Neural cell (in vitro differentiated cells): ENCODE data around the gene MKKS. TPM values are rescaled to one million over a fixed set of nuclear protein-coding genes. Genes with fewer than 3 reads are reported as not detected.

Experiments used
- H2AFZ ChIP-seq: fragments of 200-600, 300-800 bp; sonication (generic), shearing (Covaris generic); 2 replicates; pipeline ENCODE4 v1.6.0; 2014; ENCODE audit warnings: low read depth, mild to moderate bottlenecking, antibody characterized with exemption, low read length, moderate library complexity
- H3F3A ChIP-seq: fragments of 200-600 bp; shearing (Covaris generic); 2 replicates; pipeline ENCODE4 v1.6.1; 2016; ENCODE audit warnings: mild to moderate bottlenecking, moderate library complexity, mixed read lengths, antibody characterized with exemption, low read length; ENCODE audit not compliant: insufficient read depth, poor library complexity, severe bottlenecking
- H3K27ac ChIP-seq: fragments of 200-600, 300-800 bp; sonication (generic), shearing (Covaris generic); 2 replicates; pipeline ENCODE4 v1.5.1; 2014; ENCODE audit warnings: mild to moderate bottlenecking, low read length, moderate library complexity
- H3K27me3 ChIP-seq: fragments of 300-800, 200-600 bp; sonication (generic), shearing (Covaris generic); 2 replicates; pipeline ENCODE4 v1.6.0; 2014; ENCODE audit warnings: mild to moderate bottlenecking, low read depth, low read length, moderate library complexity; ENCODE audit not compliant: insufficient read depth
- H3K36me3 ChIP-seq: fragments of 300-800, 200-600 bp; sonication (generic), shearing (Covaris generic); 2 replicates; pipeline ENCODE4 v1.5.1; 2014; ENCODE audit warnings: mild to moderate bottlenecking, antibody characterized with exemption, low read length, moderate library complexity; ENCODE audit not compliant: insufficient read depth
- H3K4me2 ChIP-seq: fragments of 300-800, 200-600 bp; sonication (generic), shearing (Covaris generic); 2 replicates; pipeline ENCODE4 v1.6.0; 2014; ENCODE audit warnings: mild to moderate bottlenecking, low read length
- H3K4me3 ChIP-seq: fragments of 300-800, 200-600 bp; sonication (generic), shearing (Covaris generic); 2 replicates; pipeline ENCODE4 v1.5.1; 2014; ENCODE audit warnings: mild to moderate bottlenecking, low read length, moderate library complexity
- H3K79me2 ChIP-seq: fragments of 200-600 bp; shearing (Covaris generic); replicated peaks from 2 replicates; pipeline ENCODE4 v1.6.0; 2014; ENCODE audit warnings: mild to moderate bottlenecking, low read length, moderate library complexity; ENCODE audit not compliant: insufficient read depth
- H3K9ac ChIP-seq: fragments of 300-800, 200-600 bp; sonication (generic), shearing (Covaris generic); 2 replicates; pipeline ENCODE4 v1.6.1; 2016; ENCODE audit warnings: mild to moderate bottlenecking, low read length, mixed read lengths
- H3K9me2 ChIP-seq: fragments of 200-600 bp; shearing (Covaris generic); 2 replicates; pipeline ENCODE4 v1.6.1; 2016; ENCODE audit warnings: mild to moderate bottlenecking, low read length, mixed read lengths; ENCODE audit not compliant: insufficient read depth
- H3K9me3 ChIP-seq: fragments of 200-600, 300-800 bp; sonication (generic), shearing (Covaris generic); 2 replicates; pipeline ENCODE4 v1.6.1; 2016; ENCODE audit warnings: mild to moderate bottlenecking, mixed run types, low read length, moderate library complexity, mixed read lengths
- H4K20me1 ChIP-seq: fragments of 200-600 bp; shearing (Covaris generic); 2 replicates; pipeline ENCODE4 v1.6.1; 2016; ENCODE audit warnings: mild to moderate bottlenecking, mixed run types; ENCODE audit not compliant: insufficient read depth
- EP300 ChIP-seq: fragments of 450-650 bp; conservative IDR thresholded peaks from 2 replicates; pipeline ENCODE4 v1.6.1; 2014; ENCODE audit warnings: antibody characterized with exemption, mild to moderate bottlenecking, moderate library complexity; ENCODE audit not compliant: poor library complexity, severe bottlenecking
- EZH2 ChIP-seq: fragments of 200-600, 300-800 bp; shearing (Covaris generic), sonication (generic); IDR thresholded peaks from 2 replicates; pipeline ENCODE4 v1.6.1; 2014; ENCODE audit warnings: antibody characterized with exemption, low read length, borderline replicate concordance, mild to moderate bottlenecking; ENCODE audit not compliant: insufficient read depth, poor library complexity, severe bottlenecking
- MXI1 ChIP-seq: fragments of 450-650 bp; conservative IDR thresholded peaks from 2 replicates; pipeline ENCODE4 v1.6.1; 2014; ENCODE audit warnings: antibody characterized with exemption, mild to moderate bottlenecking; ENCODE audit not compliant: poor library complexity, severe bottlenecking
- POLR2AphosphoS5 ChIP-seq: IDR thresholded peaks from 2 replicates; pipeline ENCODE4 v1.6.1; 2012
- RAD21 ChIP-seq: fragments of 450-650 bp; conservative IDR thresholded peaks from 2 replicates; pipeline ENCODE4 v1.6.1; 2014; ENCODE audit warnings: antibody characterized with exemption, mild to moderate bottlenecking, moderate library complexity
- SMC3 ChIP-seq: fragments of 450-650 bp; conservative IDR thresholded peaks from 2 replicates; pipeline ENCODE4 v1.6.1; 2014; ENCODE audit warnings: antibody characterized with exemption, mild to moderate bottlenecking, moderate library complexity; ENCODE audit not compliant: poor library complexity
- TAF1 ChIP-seq: IDR thresholded peaks from 2 replicates; pipeline ENCODE4 v1.6.1; 2012; ENCODE audit warnings: low read depth
- polyA plus RNA-seq: library from polyadenylated mRNA; depleted of rRNA; stranded (reverse); fragments of >200 nt; gene quantifications from 2 replicates; pipeline ENCODE4 v1.2.3, GENCODE V29; 2014
- TF ChIP-seq, protein P1 (sequence below): fragments of 450-650 bp; IDR thresholded peaks from 2 replicates; pipeline ENCODE4 v1.5.1; 2014; ENCODE audit warnings: antibody characterized with exemption, mild to moderate bottlenecking, moderate library complexity; ENCODE audit not compliant: poor library complexity, severe bottlenecking
- TF ChIP-seq, protein P2 (sequence below): IDR thresholded peaks from 2 replicates; pipeline ENCODE4 v1.6.1; 2012; ENCODE audit warnings: borderline replicate concordance

The MKKS gene
- polyA plus RNA-seq, 1 donor from 2014 or later, result 28.0 TPM

DNA sequence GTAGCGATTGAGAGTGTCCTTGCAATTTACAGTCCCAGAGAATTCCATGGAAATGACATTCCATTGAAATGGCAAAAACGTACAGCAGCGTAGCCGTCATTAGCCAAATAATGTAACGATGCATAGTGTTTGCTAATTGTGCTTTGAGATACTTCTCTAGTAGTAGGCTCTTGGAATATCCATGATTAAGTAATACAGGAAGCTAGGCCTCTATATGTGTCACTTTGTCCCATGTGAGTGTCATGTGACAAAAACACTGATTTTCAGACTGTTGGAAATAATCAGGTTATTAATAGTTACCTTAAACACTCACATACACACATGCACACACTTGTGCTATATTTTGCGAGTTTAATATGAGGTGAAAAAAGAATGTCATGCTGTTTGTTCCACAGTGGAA, 36.3 kb upstream of the MKKS start:
- Histone ChIP-seq H3K27me3 (no peaks in the 10 kb centered on the region), H2AFZ (no peak overlapping the region), H3K79me2 (no peaks in the 10 kb centered on the region), H3K9me2 (no peaks in the 10 kb centered on the region), H3K36me3 (no peaks in the 10 kb centered on the region), H3K9me3 (no peaks in the 10 kb centered on the region), H3K4me2 (no peak overlapping the region), H4K20me1 (no peaks in the 10 kb centered on the region), H3K4me3 (no peak overlapping the region), H3K27ac (no peak overlapping the region), H3K9ac (no peak overlapping the region), H3F3A (no peaks in the 10 kb centered on the region)
- TF ChIP-seq MXI1 (no peak), TAF1 (no peak), SMC3 (no peak), POLR2AphosphoS5 (no peak)

DNA sequence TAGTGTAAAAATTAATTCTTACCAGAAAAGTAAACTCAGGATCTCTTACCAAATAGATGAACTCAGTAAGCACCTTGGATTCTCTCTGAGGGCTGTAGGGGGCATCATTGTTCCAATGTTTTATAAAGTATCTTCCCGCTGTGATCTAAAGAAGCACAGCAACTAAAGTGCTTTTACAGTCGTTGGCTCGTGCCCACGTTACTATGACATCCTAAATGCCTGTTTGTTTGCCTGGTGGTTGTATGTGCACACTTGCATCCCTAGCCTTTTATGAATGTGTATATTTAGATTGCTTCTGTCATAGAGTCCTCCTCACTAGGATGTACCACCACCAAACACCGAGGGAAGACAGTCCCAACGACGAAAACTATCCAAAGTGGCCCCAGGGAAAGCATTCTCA, 35.6 kb upstream of the MKKS start:
- Histone ChIP-seq H3K9ac (no peak overlapping the region), H3K79me2 (no peaks in the 10 kb centered on the region), H4K20me1 (no peaks in the 10 kb centered on the region), H3K36me3 (no peaks in the 10 kb centered on the region), H3F3A (no peaks in the 10 kb centered on the region), H2AFZ (no peak overlapping the region), H3K27me3 (no peaks in the 10 kb centered on the region), H3K4me2 (no peak overlapping the region), H3K27ac (no peak overlapping the region), H3K9me2 (no peaks in the 10 kb centered on the region), H3K4me3 (no peak overlapping the region), H3K9me3 (no peaks in the 10 kb centered on the region)
- TF ChIP-seq TAF1 (no peak), SMC3 (peak; percentile 54), EP300 (no peak), MXI1 (no peak), RAD21 (peak; percentile 61), EZH2 (no peak), POLR2AphosphoS5 (no peak)
- TF ChIP-seq, protein P1, sequence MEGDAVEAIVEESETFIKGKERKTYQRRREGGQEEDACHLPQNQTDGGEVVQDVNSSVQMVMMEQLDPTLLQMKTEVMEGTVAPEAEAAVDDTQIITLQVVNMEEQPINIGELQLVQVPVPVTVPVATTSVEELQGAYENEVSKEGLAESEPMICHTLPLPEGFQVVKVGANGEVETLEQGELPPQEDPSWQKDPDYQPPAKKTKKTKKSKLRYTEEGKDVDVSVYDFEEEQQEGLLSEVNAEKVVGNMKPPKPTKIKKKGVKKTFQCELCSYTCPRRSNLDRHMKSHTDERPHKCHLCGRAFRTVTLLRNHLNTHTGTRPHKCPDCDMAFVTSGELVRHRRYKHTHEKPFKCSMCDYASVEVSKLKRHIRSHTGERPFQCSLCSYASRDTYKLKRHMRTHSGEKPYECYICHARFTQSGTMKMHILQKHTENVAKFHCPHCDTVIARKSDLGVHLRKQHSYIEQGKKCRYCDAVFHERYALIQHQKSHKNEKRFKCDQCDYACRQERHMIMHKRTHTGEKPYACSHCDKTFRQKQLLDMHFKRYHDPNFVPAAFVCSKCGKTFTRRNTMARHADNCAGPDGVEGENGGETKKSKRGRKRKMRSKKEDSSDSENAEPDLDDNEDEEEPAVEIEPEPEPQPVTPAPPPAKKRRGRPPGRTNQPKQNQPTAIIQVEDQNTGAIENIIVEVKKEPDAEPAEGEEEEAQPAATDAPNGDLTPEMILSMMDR, result peak; percentile 58
- TF ChIP-seq, protein P2, sequence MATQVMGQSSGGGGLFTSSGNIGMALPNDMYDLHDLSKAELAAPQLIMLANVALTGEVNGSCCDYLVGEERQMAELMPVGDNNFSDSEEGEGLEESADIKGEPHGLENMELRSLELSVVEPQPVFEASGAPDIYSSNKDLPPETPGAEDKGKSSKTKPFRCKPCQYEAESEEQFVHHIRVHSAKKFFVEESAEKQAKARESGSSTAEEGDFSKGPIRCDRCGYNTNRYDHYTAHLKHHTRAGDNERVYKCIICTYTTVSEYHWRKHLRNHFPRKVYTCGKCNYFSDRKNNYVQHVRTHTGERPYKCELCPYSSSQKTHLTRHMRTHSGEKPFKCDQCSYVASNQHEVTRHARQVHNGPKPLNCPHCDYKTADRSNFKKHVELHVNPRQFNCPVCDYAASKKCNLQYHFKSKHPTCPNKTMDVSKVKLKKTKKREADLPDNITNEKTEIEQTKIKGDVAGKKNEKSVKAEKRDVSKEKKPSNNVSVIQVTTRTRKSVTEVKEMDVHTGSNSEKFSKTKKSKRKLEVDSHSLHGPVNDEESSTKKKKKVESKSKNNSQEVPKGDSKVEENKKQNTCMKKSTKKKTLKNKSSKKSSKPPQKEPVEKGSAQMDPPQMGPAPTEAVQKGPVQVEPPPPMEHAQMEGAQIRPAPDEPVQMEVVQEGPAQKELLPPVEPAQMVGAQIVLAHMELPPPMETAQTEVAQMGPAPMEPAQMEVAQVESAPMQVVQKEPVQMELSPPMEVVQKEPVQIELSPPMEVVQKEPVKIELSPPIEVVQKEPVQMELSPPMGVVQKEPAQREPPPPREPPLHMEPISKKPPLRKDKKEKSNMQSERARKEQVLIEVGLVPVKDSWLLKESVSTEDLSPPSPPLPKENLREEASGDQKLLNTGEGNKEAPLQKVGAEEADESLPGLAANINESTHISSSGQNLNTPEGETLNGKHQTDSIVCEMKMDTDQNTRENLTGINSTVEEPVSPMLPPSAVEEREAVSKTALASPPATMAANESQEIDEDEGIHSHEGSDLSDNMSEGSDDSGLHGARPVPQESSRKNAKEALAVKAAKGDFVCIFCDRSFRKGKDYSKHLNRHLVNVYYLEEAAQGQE, result no peak

DNA sequence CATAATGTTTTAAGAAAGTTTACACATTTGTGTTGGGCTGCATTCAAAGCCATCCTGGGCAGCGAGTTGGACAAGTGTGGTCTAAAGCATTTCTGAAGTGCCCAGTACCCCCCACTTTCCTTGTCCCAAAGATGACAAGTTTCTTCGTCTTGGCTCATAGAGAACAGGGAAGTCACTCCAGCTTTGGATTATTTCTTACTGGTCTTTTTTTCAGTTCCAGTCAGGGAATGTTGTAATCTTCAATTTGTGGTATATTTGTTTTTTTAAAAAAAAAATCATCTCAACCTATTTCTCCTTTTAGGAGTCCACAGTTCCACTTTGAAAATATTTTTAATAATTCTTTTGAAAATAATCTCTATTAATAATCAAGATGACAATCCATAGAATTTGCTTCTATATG, 35.0 kb upstream of the MKKS start:
- no peaks in the 10 kb centered on the region for H4K20me1 ChIP-seq
- H3K9me2 ChIP-seq, result no peaks in the 10 kb centered on the region
- H3K9ac ChIP-seq, result no peak overlapping the region
- H3K36me3 ChIP-seq, result no peaks in the 10 kb centered on the region
- H3K4me2 ChIP-seq, result no peak overlapping the region
- no peaks in the 10 kb centered on the region for H3K27me3 ChIP-seq
- TF ChIP-seq, protein P1, result no peak
- no peak for TF ChIP-seq MXI1
- no peak for TF ChIP-seq POLR2AphosphoS5
- TF ChIP-seq, protein P2, result no peak
- TF ChIP-seq SMC3, result no peak
- TF ChIP-seq RAD21, result no peak
- no peak overlapping the region for H3K4me3 ChIP-seq
- H2AFZ ChIP-seq, result no peak overlapping the region
- H3K27ac ChIP-seq, result no peak overlapping the region
- H3F3A ChIP-seq, result no peaks in the 10 kb centered on the region
- no peaks in the 10 kb centered on the region for H3K9me3 ChIP-seq
- no peaks in the 10 kb centered on the region for H3K79me2 ChIP-seq
